Chondrocyte (in vitro differentiated cells): ENCODE results near the gene KCNQ2. TPM values are rescaled to one million over a fixed set of nuclear protein-coding genes. Genes with fewer than 3 reads are reported as not detected.

Experiments used
- total RNA-seq: library from RNA; stranded (reverse); gene quantifications from 3 replicates; pipeline ENCODE4 v1.2.1, GENCODE V29; 2021

KCNQ2 gene
- total RNA-seq, 1 donor from 2014 or later = not detected

Other genes with a start within 250 kb of the KCNQ2 start
- gene BIRC7, start 236.8 kb downstream of the KCNQ2 start, total RNA-seq = 0.50 to 0.51 TPM in 2 of 3 replicates, not detected in the other
- gene NKAIN4, start 218.2 kb downstream of the KCNQ2 start, total RNA-seq = 2.2 to 3.1 TPM (median 3.0 TPM) in 3 replicates
- 117 to 186 TPM (median 124 TPM) in 3 replicates for gene ARFGAP1, start 199.8 kb downstream of the KCNQ2 start, total RNA-seq
- 0.21 TPM in 1 of 3 replicates, not detected in the others for gene COL20A1, start 179.5 kb downstream of the KCNQ2 start, total RNA-seq
- not detected in 3 replicates for gene CHRNA4, start 111.3 kb downstream of the KCNQ2 start, total RNA-seq
- 0.34 to 6.5 TPM (median 5.5 TPM) in 3 replicates for gene EEF1A2, start 26.4 kb upstream of the KCNQ2 start, total RNA-seq
- gene PPDPF, start 48.1 kb upstream of the KCNQ2 start, total RNA-seq = 245 to 268 TPM (median 261 TPM) in 3 replicates
- gene PTK6, start 64.7 kb upstream of the KCNQ2 start, total RNA-seq = not detected in 3 replicates
- gene SRMS, start 75.1 kb upstream of the KCNQ2 start, total RNA-seq = not detected in 3 replicates
- gene FNDC11, start 81.5 kb upstream of the KCNQ2 start, total RNA-seq = 0.25 to 0.38 TPM in 2 of 3 replicates, not detected in the other
- 13.6 to 18.1 TPM (median 14.9 TPM) in 3 replicates for gene HELZ2, start 101.6 kb upstream of the KCNQ2 start, total RNA-seq
- gene GMEB2, start 154.4 kb upstream of the KCNQ2 start, total RNA-seq = 7.8 to 8.5 TPM (median 7.9 TPM) in 3 replicates
- 7.8 to 15.0 TPM (median 7.8 TPM) in 3 replicates for gene STMN3, start 180.8 kb upstream of the KCNQ2 start, total RNA-seq
- 20.4 to 45.3 TPM (median 21.9 TPM) in 3 replicates for gene RTEL1, start 185.7 kb upstream of the KCNQ2 start, total RNA-seq
- 0.79 to 0.99 TPM in 2 of 3 replicates, not detected in the other for gene TNFRSF6B, start 224.0 kb upstream of the KCNQ2 start, total RNA-seq
- gene ARFRP1, start 235.3 kb upstream of the KCNQ2 start, total RNA-seq = 37.8 to 47.4 TPM (median 39.8 TPM) in 3 replicates
- 19.2 to 25.6 TPM (median 20.6 TPM) in 3 replicates for gene ZGPAT, start 235.4 kb upstream of the KCNQ2 start, total RNA-seq